Measurements from ENCODE around the gene SLMAP.

The SLMAP gene

GRCh38 chr3:57896691-57897090, 140.6 kb downstream of the SLMAP start:
- DNase-seq, result no peak

- no peak for DNase-seq
These were observed 144.7 kb downstream of the SLMAP start for GRCh38 chr3:57900786-57901185.

GRCh38 chr3:57903124-57903890, 147.2 kb downstream of the SLMAP start:
- no peak for DNase-seq

GRCh38 chr3:57910990-57911389, 154.9 kb downstream of the SLMAP start:
- DNase-seq, result no peak

GRCh38 chr3:57911593-57911992, 155.5 kb downstream of the SLMAP start:
- DNase-seq, result no peak

- DNase-seq, result no peak
These were observed 161.5 kb downstream of the SLMAP start for GRCh38 chr3:57917601-57918000.

- DNase-seq, result no peak
These were observed 162.2 kb downstream of the SLMAP start for GRCh38 chr3:57918123-57918837.

GRCh38 chr3:57919987-57920386, 163.9 kb downstream of the SLMAP start:
- no peak for DNase-seq

- no peak for DNase-seq
These were observed 167.0 kb downstream of the SLMAP start for GRCh38 chr3:57923101-57923500.

GRCh38 chr3:57923752-57924151, 167.6 kb downstream of the SLMAP start:
- no peak for DNase-seq

- DNase-seq, result no peak
These were observed 171.1 kb downstream of the SLMAP start for GRCh38 chr3:57927166-57927565.

GRCh38 chr3:57927916-57928315, 171.8 kb downstream of the SLMAP start:
- DNase-seq, result no peak

- no peak for DNase-seq
These were observed 172.4 kb downstream of the SLMAP start for GRCh38 chr3:57928511-57928910.

- DNase-seq, result no peak
These were observed 173.9 kb downstream of the SLMAP start for GRCh38 chr3:57929988-57930387.

GRCh38 chr3:57933602-57934001, 177.5 kb downstream of the SLMAP start:
- DNase-seq, result no peak

- no peak for DNase-seq
These were observed 178.3 kb downstream of the SLMAP start for GRCh38 chr3:57934373-57934772.

- DNase-seq, result no peak
These were observed 179.4 kb downstream of the SLMAP start for GRCh38 chr3:57935539-57935938.

- DNase-seq, result no peak
These were observed 181.0 kb downstream of the SLMAP start for GRCh38 chr3:57937092-57937491.

GRCh38 chr3:57939775-57940174, 183.7 kb downstream of the SLMAP start:
- no peak for DNase-seq

- no peak for DNase-seq
These were observed 186.3 kb downstream of the SLMAP start for GRCh38 chr3:57942388-57942787.

- no peak for DNase-seq
These were observed 186.8 kb downstream of the SLMAP start for GRCh38 chr3:57942872-57943283.

- DNase-seq, result no peak
These were observed 187.7 kb downstream of the SLMAP start for GRCh38 chr3:57943525-57944495.

- DNase-seq, result no peak
These were observed 190.9 kb downstream of the SLMAP start for GRCh38 chr3:57946970-57947381.

All from femur (tissue), 1 donor.